Immature natural killer cell (primary cell): ENCODE measurements around the gene ANXA11. TPM values are rescaled to one million over a fixed set of nuclear protein-coding genes. Genes with fewer than 3 reads are reported as not detected.

Experiments used
- DNase-seq, 3 donors: peaks; one replicate each; pipeline ENCODE4 v3.0.0; 2022; ENCODE audit warnings: mixed read lengths in 1 of 3
- H3K27ac Mint-ChIP-seq, 6 donors: one replicate each; pipeline ENCODE4 v1.8.0; 2020; ENCODE audit warnings: mixed read lengths in 6 of 6, mild to moderate bottlenecking in 5 of 6, inconsistent platforms in 4 of 6, moderate library complexity in 3 of 6
- H3K27me3 Mint-ChIP-seq, 3 donors: one replicate each; pipeline ENCODE4 v1.8.0; 2020 to 2021; ENCODE audit warnings: low read depth in 3 of 3, mild to moderate bottlenecking in 3 of 3, mixed read lengths in 3 of 3, moderate library complexity in 3 of 3, inconsistent platforms in 1 of 3
- H3K36me3 Mint-ChIP-seq, 3 donors: one replicate each; pipeline ENCODE4 v1.8.0; 2020; ENCODE audit warnings: mixed read lengths in 3 of 3, inconsistent platforms in 2 of 3, mild to moderate bottlenecking in 2 of 3
- H3K4me1 Mint-ChIP-seq, 2 donors: one replicate each; pipeline ENCODE4 v1.8.0; 2020; ENCODE audit warnings: inconsistent platforms in 2 of 2, mild to moderate bottlenecking in 2 of 2, mixed read lengths in 2 of 2, moderate library complexity in 1 of 2
- H3K4me3 Mint-ChIP-seq, 5 donors: one replicate each; pipeline ENCODE4 v1.8.0; 2020; ENCODE audit warnings: mild to moderate bottlenecking in 5 of 5, mixed read lengths in 5 of 5, inconsistent platforms in 3 of 5, moderate library complexity in 3 of 5
- H3K9me3 Mint-ChIP-seq, 6 donors: one replicate each; pipeline ENCODE4 v1.8.0; 2020; ENCODE audit warnings: mild to moderate bottlenecking in 6 of 6, mixed read lengths in 6 of 6, inconsistent platforms in 4 of 6, moderate library complexity in 3 of 6
- polyA plus RNA-seq, 3 donors: library from polyadenylated mRNA; unstranded; fragments of 300-500 nt; fragmentation: Illumina TruSeq; gene quantifications; one replicate each; pipeline ENCODE4 v1.2.3, GENCODE V29; 2021

Gene ANXA11
- polyA plus RNA-seq, 3 donors from 2014 or later, result 136 to 270 (median 181) TPM

DNA sequence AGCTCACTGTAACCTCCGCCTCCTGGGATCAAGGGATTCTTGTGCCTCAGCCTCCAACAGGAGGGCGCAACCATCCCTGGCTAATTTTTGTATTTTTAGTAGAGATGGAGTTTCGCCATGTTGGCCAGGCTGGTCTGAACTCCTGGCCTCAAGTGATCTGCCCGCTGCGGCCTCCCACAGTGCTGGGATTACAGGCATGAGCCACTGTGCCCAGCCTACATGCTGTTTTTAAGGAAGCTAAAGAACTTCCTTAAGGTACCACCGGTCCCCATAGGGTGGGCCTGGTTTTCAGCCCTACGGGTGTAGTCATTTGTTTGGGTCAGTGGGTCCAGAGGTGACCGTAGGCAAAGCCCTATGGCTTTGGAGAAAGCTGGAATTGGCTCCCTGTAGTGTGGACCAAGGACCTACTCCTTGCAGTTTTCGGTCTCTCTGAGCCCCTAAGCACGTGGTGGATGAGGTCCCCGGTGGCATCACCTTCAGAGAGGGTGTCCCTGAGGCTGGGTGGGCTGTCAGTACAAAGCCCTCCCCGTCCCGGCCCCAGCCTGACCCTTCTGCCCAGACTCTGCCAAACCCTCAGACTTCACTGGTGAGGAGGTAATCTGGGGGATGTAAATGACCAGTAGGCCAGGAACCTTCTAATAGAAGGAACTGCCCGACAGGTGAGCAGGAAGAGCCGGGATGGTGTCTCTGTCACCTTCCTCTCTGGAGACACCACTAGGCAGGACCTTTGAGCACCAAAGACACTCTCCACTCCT, 30.5 kb downstream of the ANXA11 start:
- no peak overlapping the region for H3K27ac Mint-ChIP-seq

GRCh38 chr10:80173466-80173865, 31.9 kb downstream of the ANXA11 start:
- no peak for DNase-seq
- H3K9me3 Mint-ChIP-seq, result no peaks in the 10 kb centered on the region
- H3K4me3 Mint-ChIP-seq, result no peak overlapping the region
- peak overlapping the region in 2 of 6 donors; percentile 8 to 28 for H3K27ac Mint-ChIP-seq
- peaks cover 42 to 47% of the 10 kb centered on the region in 2 donors for H3K4me1 Mint-ChIP-seq
- peaks cover 0 to 4% (median 0%) of the 10 kb centered on the region in 3 donors for H3K36me3 Mint-ChIP-seq
- peaks cover under 1 to 4% (median 1%) of the 10 kb centered on the region in 3 donors for H3K27me3 Mint-ChIP-seq

More for the DNA sequence above, 30.5 kb downstream of the ANXA11 start:
- peaks cover 0 to 4% (median 0%) of the 10 kb centered on the region in 3 donors for H3K36me3 Mint-ChIP-seq
- H3K4me1 Mint-ChIP-seq, result peaks cover 47 to 54% of the 10 kb centered on the region in 2 donors
- peaks cover 1 to 4% (median 3%) of the 10 kb centered on the region in 3 donors for H3K27me3 Mint-ChIP-seq
- H3K9me3 Mint-ChIP-seq, result no peaks in the 10 kb centered on the region
- no peak for DNase-seq
- H3K4me3 Mint-ChIP-seq, result no peak overlapping the region

GRCh38 chr10:80172896-80173295, 32.4 kb downstream of the ANXA11 start:
- H3K27ac Mint-ChIP-seq, result peak overlapping the region in 1 of 6 donors; percentile 34
- no peak for DNase-seq
- no peaks in the 10 kb centered on the region for H3K9me3 Mint-ChIP-seq
- no peak overlapping the region for H3K4me3 Mint-ChIP-seq
- peaks cover 1 to 4% (median 2%) of the 10 kb centered on the region in 3 donors for H3K27me3 Mint-ChIP-seq
- H3K36me3 Mint-ChIP-seq, result peaks cover 0 to 4% (median 0%) of the 10 kb centered on the region in 3 donors
- peaks cover 37 to 42% of the 10 kb centered on the region in 2 donors for H3K4me1 Mint-ChIP-seq

DNA sequence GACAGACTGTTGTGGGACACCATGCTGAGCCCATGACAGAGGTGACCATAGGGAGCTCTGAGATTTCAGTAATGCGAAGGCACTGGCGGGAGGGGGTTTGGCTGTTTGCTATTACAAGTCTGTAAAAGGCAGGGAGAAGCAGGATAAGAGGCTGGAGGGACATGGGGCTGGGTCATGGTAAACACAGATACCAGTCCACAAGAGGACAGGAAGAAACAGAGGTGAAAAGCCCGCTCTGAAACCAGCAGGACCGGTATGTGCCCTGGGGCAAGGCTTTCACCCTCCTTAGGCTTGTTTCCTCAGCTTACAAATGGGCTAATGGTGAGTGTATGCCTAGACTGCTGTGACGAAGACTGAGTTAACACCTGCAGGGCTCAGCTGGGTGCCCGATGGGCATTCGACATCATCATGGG, 34.1 kb downstream of the ANXA11 start:
- peaks cover 0 to 6% (median under 1%) of the 10 kb centered on the region in 3 donors for H3K36me3 Mint-ChIP-seq
- H3K27me3 Mint-ChIP-seq, result peaks cover 1 to 5% (median 4%) of the 10 kb centered on the region in 3 donors

GRCh38 chr10:80170641-80171040, 34.7 kb downstream of the ANXA11 start:
- no peaks in the 10 kb centered on the region for H3K9me3 Mint-ChIP-seq
- peaks cover 4 to 12% (median 7%) of the 10 kb centered on the region in 3 donors for H3K36me3 Mint-ChIP-seq
- no peak overlapping the region for H3K4me3 Mint-ChIP-seq
- peak overlapping the region in 2 of 6 donors; percentile 73 to 78 for H3K27ac Mint-ChIP-seq
- H3K27me3 Mint-ChIP-seq, result peaks cover 1 to 5% (median 4%) of the 10 kb centered on the region in 3 donors
- no peak for DNase-seq
- peaks cover 20 to 23% of the 10 kb centered on the region in 2 donors for H3K4me1 Mint-ChIP-seq

More for the DNA sequence above, 34.1 kb downstream of the ANXA11 start:
- no peaks in the 10 kb centered on the region for H3K9me3 Mint-ChIP-seq
- no peak overlapping the region for H3K4me3 Mint-ChIP-seq
- H3K27ac Mint-ChIP-seq, result peak overlapping the region in 4 of 6 donors; percentile 18 to 78 (median 52)
- H3K4me1 Mint-ChIP-seq, result peaks cover 26% of the 10 kb centered on the region in 2 donors
- DNase-seq, result no peak

DNA sequence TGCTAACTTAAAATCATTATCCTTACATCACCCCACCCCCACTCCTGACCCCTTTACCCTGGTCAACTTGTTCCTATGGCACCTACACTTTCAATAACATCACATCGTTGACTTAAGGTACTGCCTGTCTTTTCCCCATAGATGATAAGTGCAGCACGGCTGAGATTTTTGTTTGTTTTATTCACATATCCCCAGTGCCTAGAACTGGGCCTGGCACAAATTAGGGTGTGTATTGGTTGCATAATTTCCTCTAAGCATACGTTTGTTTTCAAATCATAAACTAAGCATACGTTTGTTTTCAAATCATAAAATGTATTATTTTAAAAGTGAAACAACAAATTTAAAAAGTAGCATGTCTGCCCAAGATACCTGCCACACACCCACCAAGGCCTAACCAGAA, 35.3 kb downstream of the ANXA11 start:
- DNase-seq, result no peak
- H3K27ac Mint-ChIP-seq, result peak overlapping the region in 4 of 6 donors; percentile 23 to 44 (median 29)
- H3K36me3 Mint-ChIP-seq, result peaks cover 7 to 14% (median 8%) of the 10 kb centered on the region in 3 donors
- H3K4me1 Mint-ChIP-seq, result peaks cover 14 to 23% of the 10 kb centered on the region in 2 donors
- H3K4me3 Mint-ChIP-seq, result no peak overlapping the region
- no peaks in the 10 kb centered on the region for H3K9me3 Mint-ChIP-seq
- peaks cover 1 to 5% (median 4%) of the 10 kb centered on the region in 3 donors for H3K27me3 Mint-ChIP-seq

GRCh38 chr10:80168679-80169380, 36.5 kb downstream of the ANXA11 start:
- Mint-ChIP-seq H3K27me3 (peaks cover 1 to 8% (median 4%) of the 10 kb centered on the region in 3 donors), H3K4me1 (peaks cover 14 to 22% of the 10 kb centered on the region in 2 donors), H3K9me3 (no peaks in the 10 kb centered on the region), H3K4me3 (no peak overlapping the region), H3K36me3 (peaks cover 8 to 14% (median 10%) of the 10 kb centered on the region in 3 donors), H3K27ac (peak overlapping the region in 1 of 6 donors; percentile 34)
- DNase-seq, result peak in 1 of 3 donors; percentile 39

- Mint-ChIP-seq H3K27ac (peak overlapping the region in 2 of 6 donors; percentile 40 to 46), H3K27me3 (peaks cover 1 to 10% (median 4%) of the 10 kb centered on the region in 3 donors), H3K4me3 (no peak overlapping the region), H3K9me3 (no peaks in the 10 kb centered on the region), H3K4me1 (peaks cover 14 to 20% of the 10 kb centered on the region in 2 donors), H3K36me3 (peaks cover 8 to 21% (median 14%) of the 10 kb centered on the region in 3 donors)
- DNase-seq, result no peak
Measured at GRCh38 chr10:80168162-80168511, 37.2 kb downstream of the ANXA11 start.

DNA sequence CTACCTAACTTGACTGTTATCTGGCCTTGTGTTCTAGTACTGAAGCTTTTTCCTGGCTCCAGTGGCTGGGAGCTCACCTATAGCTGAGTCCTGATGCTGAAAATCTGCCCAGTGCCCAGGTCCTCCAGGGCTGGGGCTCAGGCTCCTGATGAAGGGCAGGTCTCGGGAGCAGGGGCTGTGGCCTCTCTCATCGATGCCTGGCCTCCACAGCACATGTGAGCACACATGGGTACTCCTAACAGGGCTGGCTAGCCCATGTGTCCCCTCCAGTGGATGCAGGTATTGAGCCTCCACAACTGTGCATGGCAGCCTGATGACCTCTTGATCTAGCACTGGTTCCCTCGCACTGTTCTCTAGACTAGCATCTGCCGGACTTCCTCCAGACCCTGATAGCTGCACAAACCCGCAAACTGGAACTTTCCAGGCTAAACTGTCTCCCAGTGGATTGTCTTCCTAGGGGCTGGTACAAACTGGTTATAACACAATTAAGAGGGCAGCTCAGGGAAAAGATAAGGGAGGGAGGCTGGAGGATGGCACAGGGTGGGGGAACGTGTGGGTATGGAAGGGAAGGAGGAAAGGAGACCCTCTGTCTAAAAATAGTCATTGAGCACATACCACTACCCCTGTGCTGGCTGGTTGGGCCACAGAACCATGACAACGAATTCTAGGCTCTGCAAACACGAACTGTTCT, 37.7 kb downstream of the ANXA11 start:
- no peak for DNase-seq
- Mint-ChIP-seq H3K36me3 (peaks cover 8 to 25% (median 17%) of the 10 kb centered on the region in 3 donors), H3K4me3 (no peak overlapping the region), H3K27ac (peak overlapping the region in 2 of 6 donors; percentile 2 to 40), H3K4me1 (peaks cover 14 to 19% of the 10 kb centered on the region in 2 donors), H3K9me3 (no peaks in the 10 kb centered on the region), H3K27me3 (peaks cover 1 to 10% (median 4%) of the 10 kb centered on the region in 3 donors)

DNA sequence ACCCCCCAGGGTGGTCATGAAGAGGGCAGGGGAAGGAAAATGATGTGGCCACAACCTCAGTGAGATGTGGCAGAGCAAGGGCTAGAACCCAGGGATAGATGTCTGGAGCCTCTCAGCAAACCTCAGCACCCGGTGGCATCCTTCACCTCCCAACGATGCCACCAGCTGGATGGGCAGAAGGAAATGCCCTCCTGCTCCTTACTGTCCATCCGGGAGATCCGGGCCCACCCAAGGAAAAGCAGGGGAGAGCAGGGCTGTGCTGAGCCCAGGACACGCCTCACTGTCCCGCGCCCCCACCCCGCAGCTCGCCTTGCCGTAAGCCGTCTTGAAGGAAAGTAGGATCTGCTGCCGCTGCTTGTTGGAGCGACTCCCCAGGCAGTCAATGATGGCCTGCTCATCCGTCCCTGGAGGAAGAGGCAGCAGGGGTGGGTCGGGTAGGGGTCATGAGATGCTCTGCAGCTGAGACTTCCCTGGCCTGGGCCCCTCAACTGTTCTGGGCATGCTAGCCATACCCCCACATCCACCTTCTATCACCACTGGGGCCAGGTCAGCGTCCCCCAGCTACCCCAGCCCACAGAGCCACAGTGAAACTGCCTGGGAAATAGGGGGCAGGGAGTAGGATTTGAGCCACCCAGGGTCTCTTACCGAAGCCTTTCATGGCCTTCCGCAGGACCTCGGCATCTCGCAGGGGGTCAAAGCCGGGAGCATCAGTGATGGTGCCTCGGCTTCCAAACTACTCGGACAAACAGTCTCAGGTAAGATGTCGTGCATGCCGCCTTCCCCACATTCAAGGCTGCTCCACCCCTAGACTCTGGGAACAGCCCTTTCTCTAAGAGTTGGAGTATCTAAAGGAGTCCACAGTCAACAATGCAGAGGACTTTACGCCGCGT, 38.5 kb downstream of the ANXA11 start:
- Mint-ChIP-seq H3K27ac (no peak overlapping the region), H3K36me3 (peaks cover 8 to 22% (median 17%) of the 10 kb centered on the region in 3 donors), H3K4me3 (no peak overlapping the region), H3K27me3 (peaks cover 1 to 10% (median 4%) of the 10 kb centered on the region in 3 donors), H3K4me1 (peaks cover 14 to 16% of the 10 kb centered on the region in 2 donors), H3K9me3 (no peaks in the 10 kb centered on the region)
- DNase-seq, result no peak

DNA sequence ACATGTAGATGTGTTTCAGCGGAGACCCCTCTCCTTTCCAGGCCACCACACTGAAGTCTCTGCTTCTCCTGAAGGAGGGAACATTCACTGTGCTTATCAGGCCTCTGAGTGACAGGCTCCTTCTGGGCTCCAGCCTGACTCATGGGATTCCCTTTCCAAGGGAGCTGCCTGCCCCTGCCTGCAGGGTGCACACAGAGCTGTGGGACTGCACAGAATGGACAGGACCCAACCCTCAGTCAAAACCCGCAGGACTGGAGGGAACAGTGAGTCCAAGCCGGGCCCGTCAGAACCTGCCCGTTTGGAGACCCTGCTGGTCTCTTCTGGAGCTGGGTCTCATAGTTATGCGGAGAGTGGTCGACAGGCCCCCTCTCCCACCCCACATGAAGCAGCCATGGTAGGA, 40.2 kb downstream of the ANXA11 start:
- DNase-seq, result no peak
- Mint-ChIP-seq H3K4me3 (no peak overlapping the region), H3K36me3 (peaks cover 12 to 36% (median 20%) of the 10 kb centered on the region in 3 donors), H3K27ac (no peak overlapping the region), H3K27me3 (peaks cover 0 to 16% (median 4%) of the 10 kb centered on the region in 3 donors), H3K4me1 (peaks cover 10 to 13% of the 10 kb centered on the region in 2 donors), H3K9me3 (peaks cover 0 to 1% (median 0%) of the 10 kb centered on the region in 6 donors)

DNA sequence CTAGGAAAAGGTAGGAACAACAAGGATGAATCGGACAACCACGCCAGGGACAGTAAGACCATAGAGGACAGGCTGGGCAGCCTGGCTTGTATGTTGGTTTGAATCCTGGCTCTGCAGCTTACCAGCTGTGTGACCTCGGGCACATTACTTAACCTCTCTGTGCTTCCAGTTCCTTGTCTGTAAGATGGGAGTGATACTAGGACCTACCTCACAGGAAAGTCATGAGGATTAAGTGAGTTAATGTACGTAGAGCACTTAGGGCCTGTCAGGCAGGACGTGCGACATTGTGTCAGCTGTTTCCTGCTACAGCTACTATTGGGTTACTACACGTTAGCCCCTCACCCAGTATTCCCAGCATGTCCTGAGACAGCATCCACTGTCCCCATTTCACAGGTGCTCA, 40.7 kb downstream of the ANXA11 start:
- Mint-ChIP-seq H3K36me3 (peaks cover 18 to 42% (median 20%) of the 10 kb centered on the region in 3 donors), H3K4me1 (peaks cover 5 to 7% of the 10 kb centered on the region in 2 donors), H3K27me3 (peaks cover 0 to 16% (median 4%) of the 10 kb centered on the region in 3 donors), H3K9me3 (peaks cover 0 to 1% (median 0%) of the 10 kb centered on the region in 6 donors), H3K27ac (peak overlapping the region in 3 of 6 donors; percentile 6 to 68 (median 62)), H3K4me3 (no peak overlapping the region)
- DNase-seq, result no peak
